Testis (tissue), 2 donors: ENCODE data around the gene ZC3H18.

Source experiments
- CTCF ChIP-seq, 3 experiments: fragments of 450-650 bp in 2 of 3; fragments of 200-600 bp in 1 of 3; sonication (generic) in 1 of 3; IDR thresholded peaks; one replicate each; pipeline ENCODE4 v1.5.1; 2016 to 2019; ENCODE audit warnings: antibody characterized with exemption in 3 of 3, mild to moderate bottlenecking in 2 of 3, moderate library complexity in 1 of 3
- POLR2A ChIP-seq: fragments of 450-650 bp; IDR thresholded peaks from one replicate; pipeline ENCODE4 v1.6.1; 2017; ENCODE audit warnings: antibody characterized with exemption, mild to moderate bottlenecking, moderate library complexity

DNA sequence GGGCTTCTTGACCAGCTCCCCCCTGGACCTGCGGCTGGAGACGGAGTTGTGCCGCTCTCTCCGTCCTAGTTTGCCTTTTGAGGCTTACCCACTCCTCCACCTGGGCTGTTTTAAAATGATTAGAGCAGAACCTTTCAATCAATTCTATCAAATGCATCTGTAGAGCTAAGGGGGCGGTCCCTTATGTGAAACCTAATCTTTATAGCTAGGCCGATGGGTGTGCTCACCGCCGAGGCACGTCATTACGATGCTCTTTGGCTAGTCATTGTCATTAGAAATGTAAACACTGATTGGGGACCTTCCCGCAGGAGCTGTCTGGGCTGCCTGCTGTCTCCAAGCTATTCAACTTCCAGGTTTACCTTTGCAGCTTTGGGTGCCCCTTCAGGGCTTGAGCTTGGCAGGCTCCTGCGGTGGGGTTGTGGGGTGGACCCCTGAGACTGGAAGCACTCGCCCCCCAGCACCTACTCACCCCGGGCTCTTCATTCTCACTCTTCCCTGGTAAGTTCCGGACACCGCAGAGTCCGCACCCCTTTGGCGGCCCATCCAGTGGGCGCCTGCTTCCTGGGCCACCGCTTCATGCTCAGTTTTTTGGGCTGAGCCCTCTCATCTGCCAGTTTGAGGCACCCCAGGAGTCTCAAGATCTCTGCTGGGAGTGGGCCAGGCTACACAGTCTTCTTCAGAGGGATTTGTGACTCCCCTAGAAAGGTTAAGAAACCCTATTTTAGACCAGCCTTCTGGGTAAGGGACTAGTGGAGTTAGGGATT lies 47.2 kb downstream of the ZC3H18 start:
- TF ChIP-seq CTCF (IDR thresholded peaks at IDR 0.05), result no peak
- TF ChIP-seq POLR2A, result no peak
